Erythroblast (primary cell): Measurements from ENCODE around the gene CLIC4.
"Not testable (repeated sequence)": the region's sequence is repeated elsewhere in the genome, so short reads cannot be mapped to it uniquely, and the experiment has no call there.

Experiments used
- GATA1 ChIP-seq: IDR thresholded peaks from 2 replicates; pipeline ENCODE4 v1.6.1; 2011; ENCODE audit warnings: low read depth, mild to moderate bottlenecking, control low read depth, low read length, moderate library complexity
- POLR2A ChIP-seq: IDR thresholded peaks from 2 replicates; pipeline ENCODE4 v1.6.1; 2011; ENCODE audit warnings: mild to moderate bottlenecking, low read length

DNA sequence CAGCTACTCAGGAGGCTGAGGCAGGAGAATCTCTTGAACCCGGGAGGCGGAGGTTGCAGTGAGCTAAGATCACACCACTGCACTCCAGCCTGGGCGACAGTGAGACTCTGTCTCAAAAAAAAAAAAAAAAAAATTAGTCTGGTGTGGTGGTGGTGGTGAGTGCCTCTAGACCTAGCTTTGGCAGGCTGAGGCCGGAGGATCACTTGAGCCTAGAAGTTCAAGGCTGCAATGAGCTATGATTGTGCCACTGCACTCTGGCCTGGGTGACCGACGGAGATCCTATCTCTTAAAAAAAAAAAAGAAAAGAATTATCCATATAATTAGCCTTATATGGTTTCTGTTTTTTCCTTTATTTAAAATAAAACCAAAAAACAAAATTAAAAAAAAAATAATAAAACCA, 10.1 kb downstream of the CLIC4 start:
- not testable (repeated sequence) for TF ChIP-seq POLR2A, GATA1
